Activated CD4-positive, alpha-beta T cell treated with anti-CD3 and anti-CD28 coated beads, Interleukin-2, amount 10 ng/mL, durations not matched to agents 24 days and 14 days (primary cell): ENCODE measurements around the gene CRISP1. TPM values are rescaled to one million over a fixed set of nuclear protein-coding genes. Genes with fewer than 3 reads are reported as not detected.
"Not testable (repeated sequence)": the region's sequence is repeated elsewhere in the genome, so short reads cannot be mapped to it uniquely, and the experiment has no call there.

Experiments used
- DNase-seq: peaks from one replicate; pipeline ENCODE4 v3.0.0; 2022
- H3K27ac Mint-ChIP-seq: one replicate; pipeline ENCODE4 v1.8.0; 2022; ENCODE audit warnings: mild to moderate bottlenecking, mixed read lengths
- H3K27me3 Mint-ChIP-seq: one replicate; pipeline ENCODE4 v1.8.0; 2022; ENCODE audit warnings: mixed read lengths
- H3K36me3 Mint-ChIP-seq: one replicate; pipeline ENCODE4 v1.8.0; 2022; ENCODE audit warnings: low read depth, mild to moderate bottlenecking, mixed read lengths
- H3K4me1 Mint-ChIP-seq: one replicate; pipeline ENCODE4 v1.8.0; 2021; ENCODE audit warnings: mixed read lengths
- H3K4me3 Mint-ChIP-seq: one replicate; pipeline ENCODE4 v1.8.0; 2022; ENCODE audit warnings: mild to moderate bottlenecking, moderate library complexity, mixed read lengths
- H3K9me3 Mint-ChIP-seq: one replicate; pipeline ENCODE4 v1.8.0; 2021; ENCODE audit warnings: mixed read lengths
- intact Hi-C: fragments of 100-400 bp; cut with micrococcal nuclease; formaldehyde crosslinking; loops from one replicate; pipeline ENCODE4 v1.15.1; 2023
- total RNA-seq: library from RNA; stranded (reverse); gene quantifications from 2 replicates; pipeline ENCODE4 v1.2.3, GENCODE V29; 2022

Gene CRISP1
- total RNA-seq: not detected in 2 replicates

GRCh38 chr6:49866485-49866943 lies at the start of gene CRISP1:
Gene CRISP1 (minus strand): TSS chr6:49866535. CDS start chr6:49857400, 9,135 bp downstream.
- intact Hi-C loops: no loop called here
- H3K4me3 Mint-ChIP-seq: no peak within 1 kb of the TSS
- no peak for DNase-seq
- peaks cover 3% of the 10 kb centered on the region for H3K9me3 Mint-ChIP-seq
- no peaks in the 10 kb centered on the region for H3K4me1 Mint-ChIP-seq
- no peaks in the 10 kb centered on the region for H3K36me3 Mint-ChIP-seq
- no peak within 1 kb of the TSS for H3K27ac Mint-ChIP-seq
- H3K27me3 Mint-ChIP-seq: no peaks in the 10 kb centered on the region

- H3K4me3 Mint-ChIP-seq: no peak overlapping the region
- no peak overlapping the region for H3K27ac Mint-ChIP-seq
- intact Hi-C loops: no loop called here
These were observed 48.7 kb upstream of the CRISP1 start for GRCh38 chr6:49915035-49915434.

GRCh38 chr6:49913636-49914375 lies 47.5 kb upstream of the CRISP1 start:
- Mint-ChIP-seq H3K9me3 (no peaks in the 10 kb centered on the region), H3K27me3 (no peaks in the 10 kb centered on the region), H3K36me3 (no peaks in the 10 kb centered on the region), H3K4me1 (no peaks in the 10 kb centered on the region), H3K4me3 (no peak overlapping the region), H3K27ac (no peak overlapping the region)
- DNase-seq: no peak
- intact Hi-C loops: no loop called here

More at GRCh38 chr6:49915035-49915434, 48.7 kb upstream of the CRISP1 start:
- no peaks in the 10 kb centered on the region for H3K27me3 Mint-ChIP-seq
- no peak for DNase-seq
- H3K4me1 Mint-ChIP-seq: no peaks in the 10 kb centered on the region
- no peaks in the 10 kb centered on the region for H3K9me3 Mint-ChIP-seq
- no peaks in the 10 kb centered on the region for H3K36me3 Mint-ChIP-seq

GRCh38 chr6:49912196-49912595 lies 45.9 kb upstream of the CRISP1 start:
- H3K4me3 Mint-ChIP-seq: no peak overlapping the region
- no peaks in the 10 kb centered on the region for H3K4me1 Mint-ChIP-seq
- DNase-seq: no peak
- H3K27ac Mint-ChIP-seq: no peak overlapping the region
- intact Hi-C loops: no loop called here
- no peaks in the 10 kb centered on the region for H3K36me3 Mint-ChIP-seq
- no peaks in the 10 kb centered on the region for H3K9me3 Mint-ChIP-seq
- H3K27me3 Mint-ChIP-seq: no peaks in the 10 kb centered on the region

- no peaks in the 10 kb centered on the region for H3K36me3 Mint-ChIP-seq
- H3K27ac Mint-ChIP-seq: no peak overlapping the region
- H3K4me1 Mint-ChIP-seq: no peaks in the 10 kb centered on the region
- intact Hi-C loops: no loop called here
- H3K4me3 Mint-ChIP-seq: no peak overlapping the region
- DNase-seq: no peak
- no peaks in the 10 kb centered on the region for H3K27me3 Mint-ChIP-seq
- no peaks in the 10 kb centered on the region for H3K9me3 Mint-ChIP-seq
These were observed 44.9 kb upstream of the CRISP1 start for GRCh38 chr6:49911252-49911651.

- no peak for DNase-seq
- H3K36me3 Mint-ChIP-seq: no peaks in the 10 kb centered on the region
- H3K4me1 Mint-ChIP-seq: no peaks in the 10 kb centered on the region
- no peak overlapping the region for H3K4me3 Mint-ChIP-seq
- no peaks in the 10 kb centered on the region for H3K9me3 Mint-ChIP-seq
- H3K27me3 Mint-ChIP-seq: no peaks in the 10 kb centered on the region
- no peak overlapping the region for H3K27ac Mint-ChIP-seq
- intact Hi-C loops: no loop called here
These were observed 43.2 kb upstream of the CRISP1 start for GRCh38 chr6:49909563-49909962.

- DNase-seq: no peak
- no peaks in the 10 kb centered on the region for H3K36me3 Mint-ChIP-seq
- no peaks in the 10 kb centered on the region for H3K4me1 Mint-ChIP-seq
- H3K4me3 Mint-ChIP-seq: no peak overlapping the region
- H3K9me3 Mint-ChIP-seq: no peaks in the 10 kb centered on the region
- intact Hi-C loops: no loop called here
- no peak overlapping the region for H3K27ac Mint-ChIP-seq
- no peaks in the 10 kb centered on the region for H3K27me3 Mint-ChIP-seq
These were observed 40.2 kb upstream of the CRISP1 start for GRCh38 chr6:49906526-49906925.

- no peak overlapping the region for H3K27ac Mint-ChIP-seq
- no peak for DNase-seq
- H3K36me3 Mint-ChIP-seq: no peaks in the 10 kb centered on the region
- no peaks in the 10 kb centered on the region for H3K9me3 Mint-ChIP-seq
- H3K4me3 Mint-ChIP-seq: no peak overlapping the region
- intact Hi-C loops: no loop called here
- no peaks in the 10 kb centered on the region for H3K4me1 Mint-ChIP-seq
- no peaks in the 10 kb centered on the region for H3K27me3 Mint-ChIP-seq
These were observed 39.0 kb upstream of the CRISP1 start for GRCh38 chr6:49905296-49905695.

- Mint-ChIP-seq H3K36me3 (no peaks in the 10 kb centered on the region), H3K4me1 (no peaks in the 10 kb centered on the region), H3K4me3 (no peak overlapping the region), H3K27ac (no peak overlapping the region), H3K9me3 (no peaks in the 10 kb centered on the region), H3K27me3 (no peaks in the 10 kb centered on the region)
- intact Hi-C loops: no loop called here
- no peak for DNase-seq
These were observed 36.5 kb upstream of the CRISP1 start for GRCh38 chr6:49902856-49903255.

- H3K27ac Mint-ChIP-seq: no peak overlapping the region
- DNase-seq: no peak
- H3K27me3 Mint-ChIP-seq: no peaks in the 10 kb centered on the region
- no peak overlapping the region for H3K4me3 Mint-ChIP-seq
- no peaks in the 10 kb centered on the region for H3K36me3 Mint-ChIP-seq
- intact Hi-C loops: no loop called here
- H3K9me3 Mint-ChIP-seq: no peaks in the 10 kb centered on the region
- no peaks in the 10 kb centered on the region for H3K4me1 Mint-ChIP-seq
These were observed 32.7 kb upstream of the CRISP1 start for GRCh38 chr6:49898904-49899566.

- H3K36me3 Mint-ChIP-seq, DNase-seq, H3K4me3 Mint-ChIP-seq, intact Hi-C loops, H3K27me3 Mint-ChIP-seq, H3K9me3 Mint-ChIP-seq, H3K27ac Mint-ChIP-seq, H3K4me1 Mint-ChIP-seq: not testable (repeated sequence)
These were observed 29.2 kb upstream of the CRISP1 start for GRCh38 chr6:49895553-49895952.

GRCh38 chr6:49892280-49892679 lies 25.9 kb upstream of the CRISP1 start:
- Mint-ChIP-seq H3K9me3 (peaks cover 4% of the 10 kb centered on the region), H3K4me3 (no peak overlapping the region), H3K27ac (no peak overlapping the region), H3K36me3 (no peaks in the 10 kb centered on the region), H3K4me1 (no peaks in the 10 kb centered on the region), H3K27me3 (no peaks in the 10 kb centered on the region)
- DNase-seq: no peak
- intact Hi-C loops: no loop called here

GRCh38 chr6:49890988-49891387 lies 24.7 kb upstream of the CRISP1 start:
- DNase-seq: no peak
- H3K4me3 Mint-ChIP-seq: no peak overlapping the region
- no peak overlapping the region for H3K27ac Mint-ChIP-seq
- intact Hi-C loops: no loop called here
- H3K4me1 Mint-ChIP-seq: no peaks in the 10 kb centered on the region
- peaks cover 7% of the 10 kb centered on the region for H3K9me3 Mint-ChIP-seq
- no peaks in the 10 kb centered on the region for H3K36me3 Mint-ChIP-seq
- no peaks in the 10 kb centered on the region for H3K27me3 Mint-ChIP-seq

GRCh38 chr6:49888742-49889431 lies 22.6 kb upstream of the CRISP1 start:
- Mint-ChIP-seq H3K27me3 (no peaks in the 10 kb centered on the region), H3K4me1 (no peaks in the 10 kb centered on the region), H3K36me3 (no peaks in the 10 kb centered on the region), H3K9me3 (peaks cover 7% of the 10 kb centered on the region), H3K27ac (no peak overlapping the region), H3K4me3 (no peak overlapping the region)
- no peak for DNase-seq
- intact Hi-C loops: no loop called here
